Naive B cell (primary cell): ENCODE results near the gene SMIM21. TPM values are rescaled to one million over a fixed set of nuclear protein-coding genes. Genes with fewer than 3 reads are reported as not detected.
A peak's percentile ranks its signal among the peaks of the same experiment; 100 is the strongest.

Experiments
- ATAC-seq, 2 donors: fragments of 150-1000 bp; cut with Tn5 transposase; 2 replicates each; pipeline ENCODE4 v1.10.0; 2021; ENCODE audit warnings: low read depth in 2 of 2, mild to moderate bottlenecking in 2 of 2, moderate library complexity in 2 of 2
- DNase-seq: peaks from one replicate; pipeline ENCODE4 v3.0.0; 2022
- H3K27ac Mint-ChIP-seq, 6 donors: one replicate each; pipeline ENCODE4 v1.8.0; 2020 to 2022; ENCODE audit warnings: mild to moderate bottlenecking in 6 of 6, mixed read lengths in 6 of 6, moderate library complexity in 5 of 6, inconsistent platforms in 2 of 6
- H3K27me3 Mint-ChIP-seq, 3 donors: one replicate each; pipeline ENCODE4 v1.8.0; 2021 to 2022; ENCODE audit warnings: mixed read lengths in 3 of 3, mild to moderate bottlenecking in 1 of 3
- H3K36me3 Mint-ChIP-seq, 2 donors: one replicate each; pipeline ENCODE4 v1.8.0; 2020 to 2022; ENCODE audit warnings: mixed read lengths in 2 of 2, inconsistent platforms in 1 of 2, mild to moderate bottlenecking in 1 of 2
- H3K4me1 Mint-ChIP-seq, 3 donors: one replicate each; pipeline ENCODE4 v1.8.0; 2020 to 2022; ENCODE audit warnings: mixed read lengths in 3 of 3, inconsistent platforms in 1 of 3, mild to moderate bottlenecking in 1 of 3, moderate library complexity in 1 of 3
- H3K4me3 Mint-ChIP-seq, 8 donors: one replicate each; pipeline ENCODE4 v1.8.0; 2020 to 2022; ENCODE audit warnings: mild to moderate bottlenecking in 8 of 8, mixed read lengths in 8 of 8, moderate library complexity in 8 of 8, inconsistent platforms in 2 of 8
- H3K9me3 Mint-ChIP-seq, 7 donors: one replicate each; pipeline ENCODE4 v1.8.0; 2020 to 2022; ENCODE audit warnings: mixed read lengths in 7 of 7, mild to moderate bottlenecking in 5 of 7, inconsistent platforms in 2 of 7, moderate library complexity in 1 of 7
- polyA plus RNA-seq, 6 donors: library from polyadenylated mRNA; unstranded; fragments of 300-500 nt; fragmentation: Illumina TruSeq; gene quantifications; one replicate each; pipeline ENCODE4 v1.2.3, GENCODE V29; 2021; ENCODE audit warnings: low read depth in 6 of 6

SMIM21 gene
- polyA plus RNA-seq, 6 donors from 2014 or later = not detected

GRCh38 chr18:75378376-75379315 is 48.9 kb downstream of the SMIM21 start:
- H3K27ac Mint-ChIP-seq = no peak overlapping the region

DNA sequence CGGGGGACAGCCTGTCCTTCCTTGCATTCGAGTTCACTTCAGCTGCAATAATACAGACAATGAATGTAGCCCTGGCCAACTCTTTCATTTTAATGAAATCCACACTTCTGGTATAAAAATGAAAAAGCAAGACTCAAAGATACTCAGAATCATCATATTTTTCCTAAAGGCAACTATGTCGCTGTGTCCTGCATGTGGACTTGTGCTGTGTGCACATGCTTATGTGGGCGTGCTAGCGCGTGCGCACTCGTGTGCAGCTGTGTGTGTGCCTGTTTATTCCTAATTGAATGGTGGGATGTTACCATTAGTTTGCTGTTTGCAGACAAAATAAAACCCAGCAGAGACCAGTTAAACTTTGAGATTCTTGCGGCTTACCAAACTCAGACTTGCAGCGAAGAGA is 49.6 kb downstream of the SMIM21 start:
- Mint-ChIP-seq H3K4me1 (no peaks in the 10 kb centered on the region), H3K27ac (peak overlapping the region in 1 of 6 donors; percentile 65), H3K27me3 (peaks cover 14 to 19% (median 16%) of the 10 kb centered on the region in 3 donors)

More at GRCh38 chr18:75378376-75379315, 48.9 kb downstream of the SMIM21 start:
- no peaks in the 10 kb centered on the region for H3K4me1 Mint-ChIP-seq
- no peak for ATAC-seq
- no peak overlapping the region for H3K4me3 Mint-ChIP-seq
- no peaks in the 10 kb centered on the region for H3K36me3 Mint-ChIP-seq
- H3K9me3 Mint-ChIP-seq = peaks cover 0 to 2% (median 0%) of the 10 kb centered on the region in 7 donors
- DNase-seq = no peak
- H3K27me3 Mint-ChIP-seq = peaks cover 12 to 26% (median 16%) of the 10 kb centered on the region in 3 donors

DNA sequence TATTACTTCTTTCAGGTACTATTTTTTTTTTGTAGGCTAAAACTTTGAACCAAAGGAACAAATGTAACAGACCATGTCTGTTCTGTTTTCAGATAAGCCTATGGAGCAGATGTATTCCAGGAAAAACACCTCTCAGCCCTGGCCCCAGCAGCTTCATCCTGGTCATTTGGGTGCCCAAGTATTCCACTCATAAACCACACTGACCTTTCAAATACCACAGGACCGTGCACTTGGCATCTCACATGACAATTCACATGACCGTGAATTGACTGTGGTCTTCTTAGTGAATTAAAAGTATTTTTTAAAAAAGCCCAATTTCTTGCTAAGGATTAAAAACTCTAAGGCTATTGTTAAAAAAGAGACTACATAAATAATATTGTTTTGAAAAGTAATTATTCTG is 50.2 kb downstream of the SMIM21 start:
- ATAC-seq = no peak
- no peak for DNase-seq
- Mint-ChIP-seq H3K9me3 (peaks cover 0 to 2% (median 0%) of the 10 kb centered on the region in 7 donors), H3K4me1 (no peaks in the 10 kb centered on the region), H3K27me3 (peaks cover 13 to 19% (median 16%) of the 10 kb centered on the region in 3 donors), H3K36me3 (no peaks in the 10 kb centered on the region), H3K27ac (no peak overlapping the region), H3K4me3 (no peak overlapping the region)

More for the DNA sequence above, 49.6 kb downstream of the SMIM21 start:
- Mint-ChIP-seq H3K36me3 (no peaks in the 10 kb centered on the region), H3K9me3 (peaks cover 0 to 2% (median 0%) of the 10 kb centered on the region in 7 donors), H3K4me3 (no peak overlapping the region)
- ATAC-seq (no peak), DNase-seq (no peak)

- DNase-seq (no peak), ATAC-seq (no peak)
- Mint-ChIP-seq H3K36me3 (no peaks in the 10 kb centered on the region), H3K27me3 (peaks cover 11 to 23% (median 16%) of the 10 kb centered on the region in 3 donors), H3K4me1 (no peaks in the 10 kb centered on the region), H3K4me3 (no peak overlapping the region), H3K27ac (no peak overlapping the region), H3K9me3 (peaks cover 0 to under 1% (median 0%) of the 10 kb centered on the region in 7 donors)
Measured at GRCh38 chr18:75376004-75376403, 51.5 kb downstream of the SMIM21 start.

DNA sequence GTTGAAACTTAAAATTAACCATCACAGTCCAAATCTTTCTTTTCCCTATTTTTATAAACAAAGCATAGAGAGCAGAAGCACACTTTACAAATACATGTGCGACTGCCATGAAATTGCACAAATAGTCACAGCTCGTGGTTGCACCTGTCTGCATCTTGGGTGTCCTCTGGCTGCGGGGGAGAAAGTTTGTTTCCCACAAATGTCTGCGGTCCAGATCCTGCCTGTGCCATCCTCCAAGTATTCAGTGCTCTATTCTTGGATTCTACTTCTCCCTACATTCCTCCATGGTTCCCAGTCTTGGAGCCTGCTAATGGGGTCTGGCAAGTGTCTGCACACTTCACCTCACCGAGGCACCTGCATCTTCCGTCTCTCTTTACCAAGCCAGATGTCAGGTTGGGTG is 52.2 kb downstream of the SMIM21 start:
- ATAC-seq (no peak), DNase-seq (no peak)
- peaks cover 11 to 28% (median 16%) of the 10 kb centered on the region in 3 donors for H3K27me3 Mint-ChIP-seq
- no peak overlapping the region for H3K27ac Mint-ChIP-seq
- no peaks in the 10 kb centered on the region for H3K9me3 Mint-ChIP-seq
- H3K4me1 Mint-ChIP-seq = no peaks in the 10 kb centered on the region
- no peaks in the 10 kb centered on the region for H3K36me3 Mint-ChIP-seq
- peak overlapping the region in 1 of 8 donors; percentile 15 for H3K4me3 Mint-ChIP-seq

DNA sequence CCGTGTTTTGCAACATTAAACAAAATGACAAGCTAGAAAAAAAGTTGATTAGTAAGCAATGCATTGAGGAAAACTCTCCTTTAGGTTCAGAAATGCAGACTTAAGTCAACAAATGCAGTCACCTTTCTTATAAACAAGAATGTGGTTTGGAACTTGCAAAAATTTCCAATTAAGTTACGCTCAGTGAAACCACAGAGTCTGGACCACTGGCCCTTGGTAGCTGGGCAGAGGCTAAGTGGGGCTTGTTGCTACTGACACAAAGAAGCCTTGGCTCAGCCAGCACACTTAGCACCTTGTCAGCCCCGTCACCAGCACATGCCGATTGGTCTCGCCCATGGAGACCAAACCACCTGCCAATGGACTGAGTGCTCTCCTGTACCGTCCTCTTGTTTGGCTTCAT is 53.0 kb downstream of the SMIM21 start:
- DNase-seq (no peak), ATAC-seq (no peak)
- peaks cover 7 to 19% (median 13%) of the 10 kb centered on the region in 3 donors for H3K27me3 Mint-ChIP-seq
- no peak overlapping the region for H3K4me3 Mint-ChIP-seq
- H3K36me3 Mint-ChIP-seq = no peaks in the 10 kb centered on the region
- H3K27ac Mint-ChIP-seq = no peak overlapping the region
- H3K9me3 Mint-ChIP-seq = no peaks in the 10 kb centered on the region
- no peaks in the 10 kb centered on the region for H3K4me1 Mint-ChIP-seq

DNA sequence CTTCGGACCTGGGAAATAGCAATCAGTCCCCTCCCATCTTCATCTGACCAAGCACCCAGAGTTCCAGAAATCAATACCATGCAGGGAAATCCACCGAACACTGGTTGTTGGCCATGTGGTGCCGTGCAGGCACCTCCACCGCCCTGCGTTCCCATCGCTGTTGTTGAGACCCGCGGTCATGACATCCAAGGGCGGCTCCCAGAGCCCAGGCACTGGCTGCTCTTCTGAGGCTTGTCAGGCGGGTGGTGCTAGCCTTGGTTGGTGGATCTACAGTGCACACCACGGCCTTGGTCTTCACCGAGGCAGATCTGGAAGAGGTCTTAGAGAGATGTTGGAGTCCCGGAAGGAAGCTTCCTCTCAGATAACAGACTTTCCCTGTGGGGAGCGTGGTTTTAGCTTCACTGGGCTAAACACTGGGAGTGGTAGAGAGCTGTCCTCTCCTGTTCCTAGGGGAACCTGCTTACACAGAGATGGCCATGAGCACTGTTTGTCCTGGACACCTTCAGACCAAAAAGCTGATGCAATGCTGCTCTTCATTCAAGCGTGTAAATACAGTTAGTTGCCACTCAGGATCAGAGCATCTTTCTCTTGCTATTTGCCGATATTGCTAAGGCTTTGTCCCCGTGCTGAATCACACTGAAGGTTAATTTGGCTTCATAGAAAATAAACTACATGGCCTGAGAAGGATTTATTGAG is 58.3 kb downstream of the SMIM21 start:
- Mint-ChIP-seq H3K27me3 (peaks cover 0 to 16% (median 4%) of the 10 kb centered on the region in 3 donors), H3K4me3 (no peak overlapping the region), H3K27ac (no peak overlapping the region), H3K36me3 (no peaks in the 10 kb centered on the region), H3K9me3 (no peaks in the 10 kb centered on the region), H3K4me1 (no peaks in the 10 kb centered on the region)
- DNase-seq = no peak
- ATAC-seq = no peak

DNA sequence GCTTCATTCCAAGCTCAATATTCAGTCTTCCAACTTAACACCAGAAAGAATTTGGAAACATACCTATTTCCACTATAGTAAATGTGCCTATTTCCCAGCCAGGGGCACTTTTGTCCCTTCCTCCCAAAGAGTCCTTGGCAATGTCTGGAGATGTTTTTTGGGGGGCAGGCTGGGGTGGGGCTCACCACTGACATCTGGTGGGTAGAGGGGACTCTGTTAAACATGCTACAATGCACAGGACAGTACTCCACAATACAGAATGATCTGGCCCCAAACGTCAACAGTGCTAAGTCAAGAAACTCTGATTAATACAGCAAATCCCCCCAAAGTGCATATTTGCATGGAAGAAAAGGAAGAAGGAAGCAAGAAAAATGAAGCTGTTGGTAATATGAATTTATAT is 61.7 kb downstream of the SMIM21 start:
- Mint-ChIP-seq H3K4me1 (no peaks in the 10 kb centered on the region), H3K4me3 (no peak overlapping the region), H3K9me3 (no peaks in the 10 kb centered on the region), H3K27ac (no peak overlapping the region), H3K36me3 (no peaks in the 10 kb centered on the region), H3K27me3 (peaks cover 0 to 10% (median 0%) of the 10 kb centered on the region in 3 donors)
- DNase-seq (no peak), ATAC-seq (no peak)

DNA sequence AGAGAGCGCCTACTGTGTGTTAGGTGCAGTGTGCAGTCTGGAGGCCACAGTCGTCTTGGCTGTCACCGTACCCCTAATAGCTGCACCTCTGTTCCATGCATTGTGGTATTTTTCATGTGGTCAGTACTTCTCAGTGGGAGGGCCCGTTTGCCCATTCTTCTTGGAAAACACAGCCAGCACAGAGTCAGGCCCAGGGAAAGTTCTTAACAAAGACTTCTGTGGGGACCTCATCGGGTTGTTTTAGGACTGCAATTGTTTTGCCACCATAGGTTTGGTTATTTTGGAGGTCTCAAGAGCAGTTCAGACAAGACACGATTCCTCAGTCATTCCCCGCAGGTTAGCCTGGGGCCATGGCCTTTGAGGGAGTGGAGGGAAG is 62.3 kb downstream of the SMIM21 start:
- Mint-ChIP-seq H3K4me1 (no peaks in the 10 kb centered on the region), H3K27me3 (peaks cover 0 to 7% (median 0%) of the 10 kb centered on the region in 3 donors), H3K4me3 (no peak overlapping the region), H3K36me3 (no peaks in the 10 kb centered on the region), H3K27ac (no peak overlapping the region), H3K9me3 (no peaks in the 10 kb centered on the region)
- no peak for DNase-seq
- ATAC-seq = no peak

DNA sequence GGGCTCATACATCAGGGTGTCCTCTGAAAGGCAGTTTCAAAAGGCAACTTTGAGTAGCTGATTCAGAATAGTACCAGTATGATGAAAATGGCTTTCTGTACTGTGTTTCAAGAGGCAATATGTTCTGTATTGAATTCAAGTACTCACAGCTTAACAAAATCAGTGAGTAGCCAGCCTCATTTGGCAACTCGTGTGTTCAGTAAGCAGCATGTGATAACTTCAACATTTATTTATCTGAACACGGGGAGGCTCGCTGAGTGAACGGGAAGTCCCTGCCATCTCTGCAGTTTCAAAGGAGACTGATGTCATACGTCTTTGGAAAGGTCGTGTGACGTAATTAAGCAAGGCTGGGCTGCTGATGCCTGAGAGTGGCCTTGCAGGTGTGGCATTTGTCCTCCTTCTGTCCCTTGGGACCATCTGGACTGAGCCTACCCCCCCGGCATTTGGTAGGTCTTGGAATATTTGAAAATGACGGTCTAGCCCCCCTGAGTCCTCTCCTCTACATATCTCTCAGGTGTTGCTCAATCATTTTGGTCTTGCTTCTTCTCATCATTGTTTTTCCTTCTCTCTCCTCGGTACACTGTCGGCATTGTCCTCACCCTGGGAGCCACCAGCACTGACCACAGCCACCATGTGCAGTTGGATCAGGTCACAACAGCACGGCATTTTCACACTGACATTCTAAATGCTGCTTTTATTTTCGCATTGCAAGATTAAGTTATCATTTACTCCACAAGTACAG is 62.8 kb downstream of the SMIM21 start:
- Mint-ChIP-seq H3K4me3 (no peak overlapping the region), H3K36me3 (no peaks in the 10 kb centered on the region), H3K27me3 (peaks cover under 1 to 9% (median 2%) of the 10 kb centered on the region in 3 donors), H3K4me1 (peaks cover 0 to under 1% (median 0%) of the 10 kb centered on the region in 3 donors), H3K9me3 (peaks cover 0 to under 1% (median 0%) of the 10 kb centered on the region in 7 donors), H3K27ac (no peak overlapping the region)
- ATAC-seq (no peak), DNase-seq (no peak)

- peaks cover 5 to 18% (median 6%) of the 10 kb centered on the region in 3 donors for H3K27me3 Mint-ChIP-seq
- no peak for DNase-seq
- no peaks in the 10 kb centered on the region for H3K36me3 Mint-ChIP-seq
- peaks cover 0 to 5% (median 0%) of the 10 kb centered on the region in 3 donors for H3K4me1 Mint-ChIP-seq
- no peak overlapping the region for H3K27ac Mint-ChIP-seq
- no peak overlapping the region for H3K4me3 Mint-ChIP-seq
- H3K9me3 Mint-ChIP-seq = peaks cover 0 to 5% (median 0%) of the 10 kb centered on the region in 7 donors
- ATAC-seq = no peak
Measured at GRCh38 chr18:75363446-75364225, 63.9 kb downstream of the SMIM21 start.

- H3K27me3 Mint-ChIP-seq = peaks cover 5 to 20% (median 8%) of the 10 kb centered on the region in 3 donors
- no peak overlapping the region for H3K4me3 Mint-ChIP-seq
- no peak for DNase-seq
- peaks cover 0 to 6% (median 2%) of the 10 kb centered on the region in 7 donors for H3K9me3 Mint-ChIP-seq
- H3K4me1 Mint-ChIP-seq = peaks cover 0 to 5% (median 0%) of the 10 kb centered on the region in 3 donors
- no peak for ATAC-seq
- H3K27ac Mint-ChIP-seq = no peak overlapping the region
- H3K36me3 Mint-ChIP-seq = peaks cover 0 to 2% of the 10 kb centered on the region in 2 donors
Measured at GRCh38 chr18:75362435-75362834, 65.1 kb downstream of the SMIM21 start.
